ENCODE results near the gene CNMD. TPM values are rescaled to one million over a fixed set of nuclear protein-coding genes. Genes with fewer than 3 reads are reported as not detected.
"Not testable (repeated sequence)": the region's sequence is repeated elsewhere in the genome, so short reads cannot be mapped to it uniquely, and the experiment has no call there.

CNMD gene
- total RNA-seq, 1 donor from 2014 or later = not detected

DNA sequence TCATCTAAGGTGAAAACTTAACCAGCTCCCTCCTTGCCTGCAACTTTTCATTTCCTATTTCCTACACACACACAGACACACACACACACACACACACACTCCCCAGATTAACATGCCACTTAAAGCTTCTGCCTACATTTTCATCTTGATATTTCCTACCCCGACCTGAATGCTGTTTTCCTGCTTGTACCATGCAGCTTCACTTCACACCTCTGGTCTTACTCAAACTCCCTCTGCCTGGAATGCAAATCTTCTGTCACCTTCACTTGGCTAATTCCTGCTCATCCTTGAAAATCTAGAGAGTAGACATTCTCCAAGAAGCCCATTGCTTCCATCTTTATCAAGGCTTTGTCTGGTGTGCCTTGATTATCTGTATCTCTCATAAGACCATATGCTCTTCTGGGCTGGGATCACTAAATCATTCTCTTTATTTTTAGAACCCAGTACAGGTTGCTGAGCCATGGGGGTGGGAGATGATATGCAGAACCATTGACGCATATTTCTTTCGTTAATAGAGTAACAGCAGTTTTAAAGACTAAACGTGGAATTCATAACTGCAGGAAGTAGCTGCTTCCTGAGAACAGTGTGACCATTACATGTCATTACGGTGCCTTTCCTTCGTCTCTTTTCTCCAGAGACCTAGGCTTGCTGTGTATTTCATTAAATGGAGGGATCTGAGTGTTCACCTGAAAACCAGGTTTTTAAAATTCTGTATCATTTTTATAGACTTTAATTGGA, 37.7 kb downstream of the CNMD start:
- no peak overlapping the region for H3K27ac Mint-ChIP-seq (ENCODE audit: unreplicated experiment)
- peaks cover 3% of the 10 kb centered on the region for H3K36me3 Mint-ChIP-seq (ENCODE audit: unreplicated experiment)
- H3K4me1 Mint-ChIP-seq (ENCODE audit: unreplicated experiment) = no peaks in the 10 kb centered on the region
- H3K9me3 Mint-ChIP-seq (ENCODE audit: unreplicated experiment) = no peaks in the 10 kb centered on the region
- no peaks in the 10 kb centered on the region for H3K27me3 Mint-ChIP-seq (ENCODE audit: unreplicated experiment)
- DNase-seq (ENCODE audit: extremely low spot score, unreplicated experiment) = no peak
- no peak overlapping the region for H3K4me3 Mint-ChIP-seq (ENCODE audit: unreplicated experiment)
- no peak for TF ChIP-seq CTCF (IDR thresholded peaks at IDR 0.05)

GRCh38 chr13:52696566-52696965, 43.1 kb downstream of the CNMD start:
- H3K4me3 Mint-ChIP-seq (ENCODE audit: unreplicated experiment) = no peak overlapping the region
- peaks cover 12% of the 10 kb centered on the region for H3K36me3 Mint-ChIP-seq (ENCODE audit: unreplicated experiment)
- no peaks in the 10 kb centered on the region for H3K9me3 Mint-ChIP-seq (ENCODE audit: unreplicated experiment)
- H3K27ac Mint-ChIP-seq (ENCODE audit: unreplicated experiment) = no peak overlapping the region
- H3K4me1 Mint-ChIP-seq (ENCODE audit: unreplicated experiment) = no peaks in the 10 kb centered on the region
- H3K27me3 Mint-ChIP-seq (ENCODE audit: unreplicated experiment) = no peaks in the 10 kb centered on the region
- no peak for DNase-seq (ENCODE audit: extremely low spot score, unreplicated experiment)
- no peak for TF ChIP-seq CTCF (IDR thresholded peaks at IDR 0.05)

DNA sequence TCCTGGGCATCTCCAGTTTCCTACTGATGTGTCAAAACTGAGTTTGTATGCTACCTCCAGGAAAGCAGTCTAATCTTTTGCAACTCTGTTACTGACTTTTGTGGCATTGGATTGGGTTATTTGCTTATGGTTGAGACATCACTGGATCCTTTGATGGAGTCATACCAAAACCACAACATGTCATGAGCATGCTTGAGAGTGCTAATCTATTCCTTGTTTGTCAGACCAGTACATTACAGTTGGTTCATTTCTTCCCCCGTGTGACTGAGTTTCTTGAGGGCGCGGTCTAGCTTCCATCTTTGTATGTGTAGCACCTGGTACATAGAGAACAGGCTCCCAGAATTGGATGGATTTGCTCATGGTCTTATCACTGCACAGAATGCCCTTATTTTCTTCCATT, 43.8 kb downstream of the CNMD start:
- H3K36me3 Mint-ChIP-seq (ENCODE audit: unreplicated experiment) = peaks cover 16% of the 10 kb centered on the region
- no peaks in the 10 kb centered on the region for H3K4me1 Mint-ChIP-seq (ENCODE audit: unreplicated experiment)
- TF ChIP-seq CTCF (IDR thresholded peaks at IDR 0.05) = no peak
- no peak overlapping the region for H3K4me3 Mint-ChIP-seq (ENCODE audit: unreplicated experiment)
- H3K9me3 Mint-ChIP-seq (ENCODE audit: unreplicated experiment) = no peaks in the 10 kb centered on the region
- H3K27me3 Mint-ChIP-seq (ENCODE audit: unreplicated experiment) = no peaks in the 10 kb centered on the region
- no peak for DNase-seq (ENCODE audit: extremely low spot score, unreplicated experiment)
- H3K27ac Mint-ChIP-seq (ENCODE audit: unreplicated experiment) = no peak overlapping the region

- Mint-ChIP-seq H3K4me3 (ENCODE audit: unreplicated experiment) (no peak overlapping the region), H3K27me3 (ENCODE audit: unreplicated experiment) (no peaks in the 10 kb centered on the region), H3K9me3 (ENCODE audit: unreplicated experiment) (no peaks in the 10 kb centered on the region), H3K27ac (ENCODE audit: unreplicated experiment) (no peak overlapping the region), H3K36me3 (ENCODE audit: unreplicated experiment) (peaks cover 58% of the 10 kb centered on the region), H3K4me1 (ENCODE audit: unreplicated experiment) (no peaks in the 10 kb centered on the region)
- DNase-seq (ENCODE audit: extremely low spot score, unreplicated experiment) = no peak
- no peak for TF ChIP-seq CTCF (IDR thresholded peaks at IDR 0.05)
These were observed 53.2 kb downstream of the CNMD start for GRCh38 chr13:52686376-52686775.

DNA sequence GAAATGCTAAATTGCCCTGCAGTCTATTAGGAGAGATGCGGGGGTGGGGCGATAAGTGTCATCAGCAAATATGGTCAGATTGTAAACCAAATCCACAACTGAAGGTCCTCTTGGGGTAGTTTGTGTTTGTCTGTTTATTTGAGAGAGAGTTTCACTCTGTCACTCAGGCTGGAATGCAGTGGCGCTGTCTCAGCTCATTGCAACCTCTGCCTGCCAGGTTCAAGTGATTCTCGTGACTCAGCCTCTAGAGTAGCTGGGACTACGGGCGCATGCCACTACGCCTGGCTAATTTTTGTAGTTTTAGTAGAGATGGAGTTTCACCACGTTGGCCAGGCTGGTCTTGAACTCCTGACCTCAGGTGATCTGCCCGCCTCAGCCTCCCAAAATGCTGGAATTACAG, 53.8 kb downstream of the CNMD start:
- H3K36me3 Mint-ChIP-seq (ENCODE audit: unreplicated experiment) = peaks cover 58% of the 10 kb centered on the region
- not testable (repeated sequence) for H3K4me3 Mint-ChIP-seq (ENCODE audit: unreplicated experiment); H3K9me3 Mint-ChIP-seq (ENCODE audit: unreplicated experiment); DNase-seq (ENCODE audit: extremely low spot score, unreplicated experiment); H3K4me1 Mint-ChIP-seq (ENCODE audit: unreplicated experiment); H3K27ac Mint-ChIP-seq (ENCODE audit: unreplicated experiment); H3K27me3 Mint-ChIP-seq (ENCODE audit: unreplicated experiment)

Measured in osteocyte (in vitro differentiated cells).